ENCODE results near the gene SMC4.

DNA sequence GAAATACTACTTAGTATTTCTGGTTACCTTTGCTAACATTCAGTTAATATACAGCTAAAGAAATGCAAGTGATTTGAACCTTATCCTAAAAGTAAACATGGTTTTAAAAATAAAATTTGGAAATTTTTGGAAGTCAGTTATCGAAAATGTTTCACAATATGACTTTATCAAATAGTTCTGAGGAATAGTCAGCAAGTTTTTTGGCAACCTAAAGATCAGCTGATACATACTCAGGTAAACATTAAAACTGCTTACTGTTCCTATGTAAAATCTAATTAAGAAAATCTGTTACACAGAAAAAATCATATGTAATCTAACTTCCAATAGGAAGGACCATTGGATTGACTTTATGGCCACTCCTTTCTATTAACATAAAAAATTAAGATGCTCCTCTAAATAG is 24.5 kb upstream of the SMC4 start:
- TF ChIP-seq EP300 (IDR thresholded peaks at IDR 0.05), result no peak
- TF ChIP-seq, protein P1, sequence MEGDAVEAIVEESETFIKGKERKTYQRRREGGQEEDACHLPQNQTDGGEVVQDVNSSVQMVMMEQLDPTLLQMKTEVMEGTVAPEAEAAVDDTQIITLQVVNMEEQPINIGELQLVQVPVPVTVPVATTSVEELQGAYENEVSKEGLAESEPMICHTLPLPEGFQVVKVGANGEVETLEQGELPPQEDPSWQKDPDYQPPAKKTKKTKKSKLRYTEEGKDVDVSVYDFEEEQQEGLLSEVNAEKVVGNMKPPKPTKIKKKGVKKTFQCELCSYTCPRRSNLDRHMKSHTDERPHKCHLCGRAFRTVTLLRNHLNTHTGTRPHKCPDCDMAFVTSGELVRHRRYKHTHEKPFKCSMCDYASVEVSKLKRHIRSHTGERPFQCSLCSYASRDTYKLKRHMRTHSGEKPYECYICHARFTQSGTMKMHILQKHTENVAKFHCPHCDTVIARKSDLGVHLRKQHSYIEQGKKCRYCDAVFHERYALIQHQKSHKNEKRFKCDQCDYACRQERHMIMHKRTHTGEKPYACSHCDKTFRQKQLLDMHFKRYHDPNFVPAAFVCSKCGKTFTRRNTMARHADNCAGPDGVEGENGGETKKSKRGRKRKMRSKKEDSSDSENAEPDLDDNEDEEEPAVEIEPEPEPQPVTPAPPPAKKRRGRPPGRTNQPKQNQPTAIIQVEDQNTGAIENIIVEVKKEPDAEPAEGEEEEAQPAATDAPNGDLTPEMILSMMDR (IDR thresholded peaks at IDR 0.05), result no peak

Measured in ovary (tissue), 3 donors.